Measurements from ENCODE around the gene MEPE. TPM values are rescaled to one million over a fixed set of nuclear protein-coding genes. Genes with fewer than 3 reads are reported as not detected.

The MEPE gene
- polyA plus RNA-seq, 3 donors: not detected

DNA sequence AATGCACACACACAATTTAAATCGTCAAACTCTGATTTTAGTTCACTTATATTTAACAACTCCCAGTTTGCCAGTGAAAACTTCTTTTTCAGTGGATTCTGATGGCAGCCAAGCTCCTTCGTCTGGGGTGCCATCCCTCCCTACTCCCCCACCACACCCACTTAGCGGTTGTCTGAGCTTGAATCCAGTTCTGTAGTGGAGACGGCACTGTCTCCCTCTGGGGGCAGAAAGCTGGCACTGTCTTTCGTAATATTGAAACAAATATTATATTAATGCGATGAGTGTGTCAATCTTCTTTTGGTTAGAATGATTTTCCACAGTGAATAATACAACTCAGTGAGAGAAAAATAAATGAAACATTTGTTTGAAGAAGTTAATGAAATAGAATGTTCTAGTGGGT is 5.4 kb downstream of the MEPE start:
- WGBS, 3 donors: 69 to 77% (median 72%) methylated on average over 6 of the region's 6 CpGs
- no peak overlapping the region for H3K27ac ChIP-seq (ENCODE audit: low read depth, low read length)

DNA sequence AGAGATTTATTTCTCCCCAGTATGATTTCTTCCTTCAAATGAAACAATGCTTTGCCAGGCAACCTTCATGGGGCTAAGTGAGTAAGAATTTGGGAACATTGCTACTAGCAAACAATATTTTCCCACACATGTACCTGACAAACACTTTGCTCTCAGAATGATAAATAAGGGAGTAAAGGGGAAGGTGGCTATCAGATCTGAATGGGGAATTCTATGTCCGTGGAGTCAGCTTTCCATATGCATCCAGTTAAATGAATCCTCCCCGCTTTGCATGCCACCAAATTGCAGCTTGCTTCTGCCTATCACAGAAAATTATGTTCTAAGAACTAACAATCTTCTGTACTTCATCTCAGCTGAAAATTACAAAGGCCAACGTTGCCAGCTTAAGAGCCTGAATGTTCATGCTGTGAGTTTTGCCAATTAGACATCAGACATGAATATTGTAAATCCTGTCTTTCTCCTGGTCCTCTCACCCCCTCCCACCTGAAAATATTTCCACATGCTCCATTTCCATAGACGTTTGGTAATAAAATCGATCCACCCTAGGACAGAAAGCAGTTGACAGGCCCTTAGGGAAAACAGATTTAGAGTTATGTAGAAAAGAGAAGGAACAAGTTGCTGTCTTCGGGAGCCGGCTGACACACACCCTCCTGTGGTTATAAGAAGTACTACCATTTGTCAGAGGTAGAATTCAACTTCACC is 6.3 kb downstream of the MEPE start:
- WGBS, 3 donors: 27 to 30% (median 29%) methylated on average over 7 of the region's 7 CpGs
- H3K27ac ChIP-seq (ENCODE audit: low read depth, low read length): no peak overlapping the region

DNA sequence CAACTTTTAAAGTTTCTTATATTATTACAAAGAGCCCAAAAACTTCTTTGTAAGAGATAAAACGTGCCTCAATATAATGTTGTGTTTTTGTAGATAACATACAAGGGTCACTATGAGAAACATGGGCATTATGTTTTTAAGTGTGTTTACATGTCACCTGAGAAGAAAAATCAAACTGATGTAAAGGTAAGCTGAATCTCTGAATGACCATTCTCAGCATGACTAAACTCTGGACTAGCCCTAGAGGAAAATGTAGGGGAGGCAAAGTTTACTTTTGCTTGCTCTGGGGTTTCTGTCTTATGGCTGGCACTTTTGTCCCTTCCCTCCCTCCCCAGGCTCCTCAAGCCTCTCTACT is 6.8 kb downstream of the MEPE start:
- 0% methylated on average over 1 of the region's 1 CpG for WGBS, 3 donors
- H3K27ac ChIP-seq (ENCODE audit: low read depth, low read length): no peak overlapping the region

DNA sequence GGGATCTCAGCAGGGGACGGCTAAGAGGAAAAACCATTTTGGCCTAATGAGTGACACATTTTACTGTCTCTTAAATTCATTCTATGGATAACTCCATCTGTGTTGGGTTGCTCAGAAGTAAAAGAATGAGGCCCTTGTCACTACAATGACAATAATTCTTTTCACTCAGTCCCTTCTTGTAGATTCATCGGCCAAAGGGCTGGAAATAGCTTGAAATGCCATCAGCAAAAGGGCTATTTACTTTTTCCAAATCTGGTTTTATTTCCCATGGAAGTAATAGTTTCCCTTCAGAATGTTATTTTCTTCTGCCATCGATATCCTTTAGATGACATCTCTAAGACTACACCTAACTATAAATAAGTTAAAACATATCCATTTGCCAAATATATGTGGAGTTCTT is 7.4 kb downstream of the MEPE start:
- 86 to 91% (median 87%) methylated on average over 3 of the region's 3 CpGs for WGBS, 3 donors
- no peak overlapping the region for H3K27ac ChIP-seq (ENCODE audit: low read depth, low read length)

DNA sequence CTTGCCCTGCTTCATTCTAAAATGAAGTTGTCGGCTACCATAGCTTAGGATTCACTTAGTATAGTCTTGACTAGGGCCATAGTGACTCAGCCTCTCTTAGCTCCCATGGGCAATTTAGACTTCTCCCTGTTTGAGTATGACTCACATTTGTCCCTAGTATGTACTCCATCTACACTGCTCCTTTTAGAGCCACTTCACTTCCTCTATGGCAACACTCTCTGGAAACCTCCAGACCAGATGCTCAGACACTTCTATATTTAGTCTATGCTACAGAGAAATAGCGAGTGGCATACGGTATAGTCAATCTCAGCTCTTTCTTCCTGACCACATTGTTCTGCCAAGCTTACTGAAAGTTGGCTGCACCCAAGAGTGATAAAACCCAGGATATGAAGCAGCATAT is 11.2 kb downstream of the MEPE start:
- 39 to 78% (median 50%) methylated on average over 3 of the region's 3 CpGs for WGBS, 3 donors
- H3K27ac ChIP-seq (ENCODE audit: low read depth, low read length): no peak overlapping the region

DNA sequence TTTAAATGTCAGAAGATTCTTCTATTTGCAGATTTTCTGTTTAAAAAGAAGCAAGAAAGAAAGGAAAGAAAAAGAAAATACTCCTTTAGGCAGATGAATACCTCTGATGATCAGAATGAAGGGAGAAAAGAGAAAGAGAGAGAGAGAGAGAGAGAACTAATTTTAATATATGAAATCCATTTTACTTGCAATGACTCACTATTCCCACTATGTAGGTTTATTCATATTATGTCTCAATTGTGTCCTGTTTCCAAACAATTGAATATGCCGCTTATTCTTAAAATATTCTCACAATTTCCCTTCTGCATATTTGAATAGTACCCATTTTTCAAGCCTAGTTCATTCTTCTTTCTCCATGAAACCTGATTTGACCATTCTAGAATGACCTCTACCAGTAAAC is 11.7 kb downstream of the MEPE start:
- 74 to 91% (median 74%) methylated on average over 1 of the region's 1 CpG for WGBS, 3 donors
- H3K27ac ChIP-seq (ENCODE audit: low read depth, low read length): no peak overlapping the region

DNA sequence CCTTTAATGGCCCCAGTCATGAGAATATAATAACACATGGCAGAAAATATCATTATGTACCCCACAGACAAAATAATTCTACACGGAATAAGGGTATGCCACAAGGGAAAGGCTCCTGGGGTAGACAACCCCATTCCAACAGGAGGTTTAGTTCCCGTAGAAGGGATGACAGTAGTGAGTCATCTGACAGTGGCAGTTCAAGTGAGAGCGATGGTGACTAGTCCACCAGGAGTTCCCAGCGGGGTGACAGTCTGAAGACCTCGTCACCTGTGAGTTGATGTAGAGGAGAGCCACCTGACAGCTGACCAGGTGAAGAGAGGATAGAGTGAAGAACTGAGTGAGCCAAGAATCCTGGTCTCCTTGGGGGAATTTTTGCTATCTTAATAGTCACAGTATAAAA is 13.5 kb downstream of the MEPE start:
- H3K27ac ChIP-seq (ENCODE audit: low read depth, low read length): no peak overlapping the region
- WGBS, 3 donors: 88 to 92% (median 92%) methylated on average over 5 of the region's 5 CpGs

DNA sequence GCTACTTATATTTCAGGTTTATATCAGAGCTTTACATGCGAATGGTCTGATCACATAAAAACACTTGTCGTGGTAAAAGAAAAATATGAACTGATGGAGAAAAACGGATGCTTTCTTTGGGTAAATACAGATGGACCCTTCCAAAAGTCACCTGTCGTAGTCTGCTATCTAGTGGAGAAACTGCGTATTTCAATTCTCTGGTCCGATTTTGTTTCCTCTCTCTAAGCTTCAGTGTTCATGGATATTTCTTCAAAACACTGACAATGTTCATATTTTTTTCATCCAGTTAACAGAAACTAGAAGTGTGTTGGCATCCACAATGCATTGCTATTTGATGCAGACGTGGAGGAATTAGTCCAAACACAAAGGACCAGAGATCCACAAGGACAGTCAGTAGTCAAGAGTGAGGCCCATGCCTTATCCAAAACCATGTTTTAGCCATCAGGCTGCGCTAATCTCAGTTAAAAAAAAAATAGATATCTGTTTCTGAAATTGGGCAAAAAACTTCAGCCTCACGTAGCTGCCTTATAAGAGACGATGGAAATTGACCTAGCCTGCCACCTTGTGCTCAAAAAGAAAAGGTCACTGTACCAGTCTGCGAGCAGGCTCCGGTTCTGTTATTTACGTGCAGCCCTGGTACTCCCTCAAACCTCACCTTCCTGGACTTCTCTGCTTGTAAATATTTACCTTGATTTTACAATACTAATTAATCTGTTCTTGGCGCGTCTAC is 16.0 kb downstream of the MEPE start:
- H3K27ac ChIP-seq (ENCODE audit: low read depth, low read length): no peak overlapping the region
- 10 to 20% (median 13%) methylated on average over 15 of the region's 15 CpGs for WGBS, 3 donors

DNA sequence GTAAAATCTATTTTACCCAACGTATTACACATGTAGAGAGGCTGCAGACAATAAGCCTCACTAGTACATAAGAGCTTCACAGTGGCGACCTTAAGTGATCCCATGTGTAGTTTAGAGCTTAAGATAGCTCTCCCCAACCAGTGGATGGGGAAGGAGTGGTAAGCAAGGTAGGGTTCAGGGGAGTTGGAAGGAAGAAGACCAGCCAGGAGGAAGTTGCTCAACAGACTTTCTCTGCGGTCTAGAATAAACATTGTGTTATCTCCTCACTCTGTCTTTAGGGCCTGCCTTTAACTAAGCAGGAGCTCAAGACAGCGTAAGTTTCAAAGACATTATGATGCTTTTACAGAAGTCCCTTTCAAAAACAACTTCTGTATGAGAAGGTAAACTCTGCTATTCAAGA is 16.8 kb downstream of the MEPE start:
- no peak overlapping the region for H3K27ac ChIP-seq (ENCODE audit: low read depth, low read length)
- WGBS, 3 donors: 36 to 47% (median 44%) methylated on average over 4 of the region's 4 CpGs

DNA sequence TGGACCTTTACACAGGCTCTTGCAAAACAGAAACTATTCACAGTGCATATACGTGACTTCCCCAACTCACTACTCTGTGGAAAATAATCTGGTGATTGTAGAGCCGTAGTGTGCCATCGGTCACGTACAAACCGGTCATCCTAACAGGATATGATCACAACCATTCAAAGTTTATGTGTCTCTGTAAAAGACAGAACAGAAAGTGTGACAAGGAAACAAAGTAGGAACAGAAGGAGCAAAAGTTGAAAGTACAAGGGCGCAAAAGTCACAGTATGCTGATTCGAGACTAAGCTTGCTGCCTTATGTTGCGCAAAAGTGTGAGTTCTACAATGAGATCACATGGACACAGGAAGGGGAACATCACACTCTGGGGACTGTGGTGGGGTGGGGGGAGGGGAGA is 18.6 kb downstream of the MEPE start:
- no peak overlapping the region for H3K27ac ChIP-seq (ENCODE audit: low read depth, low read length)

DNA sequence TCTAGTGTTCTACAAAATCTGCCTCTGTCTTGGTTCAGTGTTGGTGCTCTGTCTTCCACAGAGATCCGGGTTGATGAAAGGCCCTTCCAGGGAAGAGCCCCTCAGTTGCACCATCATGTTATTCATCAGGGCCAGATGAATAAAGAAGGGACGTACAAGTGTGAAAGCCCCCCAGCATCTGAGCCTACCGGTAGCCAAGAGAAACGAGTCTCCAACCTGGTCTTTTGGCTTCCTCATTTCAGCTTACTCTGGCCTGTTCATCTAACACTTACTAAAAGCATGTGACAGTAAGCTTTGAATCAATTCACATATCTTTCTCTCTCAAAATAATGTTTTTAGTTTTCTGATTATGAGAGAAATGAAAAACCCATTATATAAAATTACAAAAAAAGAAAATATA is 19.2 kb downstream of the MEPE start:
- H3K27ac ChIP-seq (ENCODE audit: low read depth, low read length): no peak overlapping the region
- WGBS, 3 donors: 69 to 79% (median 75%) methylated on average over 4 of the region's 4 CpGs

More for the DNA sequence above, 18.6 kb downstream of the MEPE start:
- 61 to 75% (median 62%) methylated on average over 8 of the region's 8 CpGs for WGBS, 3 donors

DNA sequence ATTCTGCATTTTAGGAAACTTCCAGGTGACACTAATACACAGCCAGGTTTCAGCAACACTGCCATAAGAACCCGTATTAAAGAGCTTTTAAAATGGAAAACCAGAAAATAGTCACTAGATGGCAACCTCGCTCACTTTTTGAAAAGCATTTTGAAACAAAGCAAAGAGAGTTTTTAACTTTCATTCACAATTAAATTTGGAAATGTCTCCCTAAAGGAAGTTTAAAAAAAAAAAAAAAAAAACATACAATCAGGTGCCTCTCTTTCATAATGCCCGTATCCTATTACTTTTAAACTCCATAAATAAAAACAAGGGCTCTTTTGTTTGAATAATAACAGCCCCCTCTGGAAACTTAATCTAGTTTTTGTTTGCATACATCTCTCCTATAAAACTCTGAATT is 20.3 kb downstream of the MEPE start:
- WGBS, 3 donors: 0 to 2% (median 1%) methylated on average over 3 of the region's 3 CpGs
- H3K27ac ChIP-seq (ENCODE audit: low read depth, low read length): no peak overlapping the region

DNA sequence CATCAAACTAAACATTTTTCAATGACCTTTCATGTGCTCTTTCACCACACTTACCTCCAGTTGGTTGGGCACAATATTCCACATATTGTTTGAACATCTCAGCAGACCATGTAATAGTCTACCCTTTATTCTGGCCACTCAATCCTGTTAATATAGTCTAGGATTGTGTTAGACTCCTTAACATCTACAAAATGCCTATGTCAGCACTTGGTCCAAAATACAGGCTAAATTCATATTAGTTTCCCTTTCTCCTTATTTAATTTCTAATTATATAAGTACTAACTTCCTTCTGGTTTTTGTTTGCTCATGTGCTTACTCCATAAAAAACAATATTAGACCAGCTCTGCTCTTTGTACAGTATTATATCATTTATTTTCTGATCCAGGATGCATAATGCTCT is 21.1 kb downstream of the MEPE start:
- no peak overlapping the region for H3K27ac ChIP-seq (ENCODE audit: low read depth, low read length)

DNA sequence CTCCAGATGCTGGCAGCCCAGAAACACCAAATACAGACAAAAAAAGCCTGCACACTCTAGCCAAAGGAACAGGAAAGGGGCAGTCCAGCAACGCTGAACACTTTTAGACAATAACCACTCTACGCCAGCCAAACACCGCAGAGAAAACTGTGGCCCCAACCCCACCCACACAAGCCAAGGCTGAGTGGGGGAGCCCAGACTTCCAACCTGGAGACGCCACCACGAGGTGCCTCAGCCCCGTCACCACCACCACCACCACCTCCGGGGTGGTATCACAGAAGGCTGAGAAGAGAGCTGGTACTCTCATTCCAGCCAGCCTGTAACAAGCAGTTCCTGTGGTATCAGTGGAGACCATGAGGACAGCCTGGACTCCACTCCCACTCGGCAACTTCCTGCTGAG is 22.8 kb downstream of the MEPE start:
- H3K27ac ChIP-seq (ENCODE audit: low read depth, low read length): no peak overlapping the region
- 49 to 76% (median 57%) methylated on average over 8 of the region's 8 CpGs for WGBS, 3 donors

DNA sequence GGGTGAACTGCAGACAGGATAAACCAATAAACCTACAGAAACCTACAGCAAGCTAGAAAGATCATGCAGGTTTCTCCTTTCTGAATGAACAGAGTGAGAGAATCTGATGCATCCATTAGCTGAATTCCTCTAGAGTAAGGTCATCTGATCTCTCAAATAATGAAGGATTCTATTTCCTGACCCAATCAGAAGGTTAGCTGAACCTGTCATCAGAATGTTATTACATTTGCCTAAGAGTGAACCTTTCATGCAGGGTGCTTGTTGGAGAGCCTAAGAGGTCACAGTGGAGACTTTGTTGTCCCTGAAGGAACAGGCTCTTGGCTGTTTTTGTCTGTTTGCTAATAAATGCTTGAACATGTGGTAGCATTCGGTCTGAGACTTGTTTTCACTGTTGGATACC is 24.0 kb downstream of the MEPE start:
- 52 to 83% (median 72%) methylated on average over 1 of the region's 1 CpG for WGBS, 3 donors

DNA sequence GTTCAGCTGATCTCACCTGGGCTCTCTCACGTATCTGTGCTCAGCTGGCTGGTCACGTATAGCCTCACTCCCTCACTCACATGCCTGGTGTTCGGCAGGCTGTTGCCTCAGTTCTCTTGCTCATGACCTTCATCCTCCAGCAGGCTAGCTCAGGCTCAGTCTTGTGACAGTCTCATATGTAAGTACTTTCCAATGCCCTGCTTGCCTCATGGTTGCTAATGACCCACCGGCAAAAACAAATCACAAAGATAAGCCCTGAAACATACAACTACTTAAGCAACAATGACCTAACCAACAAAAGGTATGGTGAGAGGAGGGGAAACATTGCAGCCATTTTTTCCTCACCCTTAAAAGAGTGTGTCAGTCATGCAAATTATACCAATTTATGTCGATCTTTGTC is 25.0 kb downstream of the MEPE start:
- H3K27ac ChIP-seq (ENCODE audit: low read depth, low read length): no peak overlapping the region
- 55 to 64% (median 56%) methylated on average over 5 of the region's 5 CpGs for WGBS, 3 donors

More for the DNA sequence above, 24.0 kb downstream of the MEPE start:
- H3K27ac ChIP-seq (ENCODE audit: low read depth, low read length): no peak overlapping the region

DNA sequence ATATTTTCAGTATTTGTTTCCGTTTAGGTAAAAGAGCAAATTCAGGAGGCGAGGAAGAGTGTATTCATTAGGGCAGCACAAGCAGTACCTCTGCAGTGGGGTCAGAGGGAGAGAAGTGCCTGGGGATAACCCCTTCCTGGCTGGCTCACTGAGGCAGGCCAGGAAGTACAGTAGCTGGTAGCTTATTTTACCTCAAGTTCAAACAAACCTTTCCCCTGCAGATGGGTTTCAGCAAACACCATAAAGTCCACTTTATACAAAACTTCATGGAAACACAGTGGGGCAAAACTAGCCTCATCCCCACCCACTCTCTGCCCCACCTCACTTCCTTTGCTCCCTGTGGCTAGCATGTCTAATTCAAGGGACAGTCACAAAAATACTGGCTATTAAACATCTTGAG is 29.5 kb downstream of the MEPE start:
- no peak overlapping the region for H3K27ac ChIP-seq (ENCODE audit: low read depth, low read length)
- 79 to 91% (median 87%) methylated on average over 2 of the region's 2 CpGs for WGBS, 3 donors

DNA sequence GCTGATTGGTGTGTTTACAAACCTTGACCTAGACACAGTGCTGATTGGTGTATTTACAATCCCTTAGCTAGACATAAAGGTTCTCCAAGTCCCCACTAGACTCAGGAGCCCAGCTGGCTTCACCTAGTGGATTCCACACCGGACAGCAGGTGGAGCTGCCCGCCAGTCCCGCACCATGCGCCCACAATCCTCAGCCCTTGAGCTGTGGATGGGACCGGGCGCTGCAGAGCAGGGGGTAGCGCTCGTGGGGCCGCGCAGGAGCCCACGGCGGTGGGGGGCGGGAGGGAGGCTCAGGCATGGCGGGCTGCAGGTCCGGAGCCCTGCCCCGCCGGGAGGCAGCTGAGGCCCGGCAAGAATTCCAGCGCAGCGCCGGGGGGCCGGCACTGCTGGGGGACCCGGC is 30.7 kb downstream of the MEPE start:
- WGBS, 3 donors: 61 to 93% (median 93%) methylated on average over 17 to 23 of the region's 23 CpGs
- no peak overlapping the region for H3K27ac ChIP-seq (ENCODE audit: low read depth, low read length)

DNA sequence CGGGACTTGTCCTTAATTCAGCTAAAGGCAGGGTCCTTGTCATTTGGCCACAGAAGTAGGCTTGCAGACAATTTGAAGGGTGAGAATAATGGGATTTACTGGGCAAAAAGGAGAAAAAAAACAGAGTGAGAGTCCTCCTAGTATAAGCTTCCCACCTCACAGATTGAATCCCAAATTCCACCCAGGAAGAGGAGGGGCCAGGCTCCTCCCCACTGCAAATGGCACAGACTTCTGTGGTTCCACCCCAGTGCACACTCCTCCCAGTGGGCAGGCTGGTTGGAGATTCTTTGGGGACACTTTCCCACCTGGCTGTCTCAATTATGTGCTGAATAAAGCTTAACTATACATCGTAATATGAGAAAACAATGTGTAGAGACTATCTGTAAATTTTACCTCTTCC is 31.6 kb downstream of the MEPE start:
- WGBS, 3 donors: 90 to 95% (median 94%) methylated on average over 2 of the region's 2 CpGs
- no peak overlapping the region for H3K27ac ChIP-seq (ENCODE audit: low read depth, low read length)

DNA sequence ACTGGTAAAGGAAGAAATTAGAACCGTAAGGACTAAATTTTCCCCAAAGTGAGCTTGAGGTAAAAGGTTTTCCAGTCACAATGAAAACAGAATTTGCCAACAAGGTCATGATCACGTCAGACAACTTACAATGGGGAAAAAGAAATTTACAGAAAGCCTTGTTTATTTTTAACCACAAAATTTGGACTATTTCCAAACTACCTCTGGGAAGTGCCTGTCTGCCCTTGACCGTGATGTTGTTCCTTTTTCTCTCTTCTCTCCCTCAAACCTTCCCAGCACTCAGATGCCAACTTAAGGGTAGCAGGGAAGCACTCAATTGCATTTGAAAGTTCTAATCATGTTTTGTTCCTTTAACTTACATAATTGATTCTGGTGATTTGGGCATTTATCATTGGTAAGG is 32.5 kb downstream of the MEPE start:
- no peak overlapping the region for H3K27ac ChIP-seq (ENCODE audit: low read depth, low read length)
- WGBS, 3 donors: 28 to 42% (median 29%) methylated on average over 3 of the region's 3 CpGs

All from adipose tissue (tissue), 3 donors.